MV-4-11 (cell line): ENCODE measurements around the gene PRKN.

Experiments
- DNase-seq: peaks from one replicate; lab custom pipeline; 2025; lab: John Stamatoyannopoulos, UW

Gene PRKN

GRCh38 chr6:162674452-162674851 lies 53.1 kb downstream of the PRKN start:
- DNase-seq, result no peak

GRCh38 chr6:162671580-162672165 lies 55.9 kb downstream of the PRKN start:
- no peak for DNase-seq

- DNase-seq, result no peak
Observed at GRCh38 chr6:162670345-162670744, 57.2 kb downstream of the PRKN start.

GRCh38 chr6:162666246-162666645 lies 61.3 kb downstream of the PRKN start:
- DNase-seq, result no peak

- DNase-seq, result no peak
Observed at GRCh38 chr6:162653808-162654207, 73.8 kb downstream of the PRKN start.

GRCh38 chr6:162651505-162651904 lies 76.1 kb downstream of the PRKN start:
- no peak for DNase-seq

- DNase-seq, result no peak
Observed at GRCh38 chr6:162649271-162649670, 78.3 kb downstream of the PRKN start.

- no peak for DNase-seq
Observed at GRCh38 chr6:162644153-162644552, 83.4 kb downstream of the PRKN start.

GRCh38 chr6:162640756-162641155 lies 86.8 kb downstream of the PRKN start:
- DNase-seq, result no peak

- DNase-seq, result no peak
Observed at GRCh38 chr6:162639951-162640350, 87.6 kb downstream of the PRKN start.

GRCh38 chr6:162638931-162639574 lies 88.5 kb downstream of the PRKN start:
- no peak for DNase-seq

- DNase-seq, result no peak
Observed at GRCh38 chr6:162637317-162637716, 90.2 kb downstream of the PRKN start.

- no peak for DNase-seq
Observed at GRCh38 chr6:162636167-162636566, 91.4 kb downstream of the PRKN start.

- no peak for DNase-seq
Observed at GRCh38 chr6:162631546-162631945, 96.0 kb downstream of the PRKN start.

- no peak for DNase-seq
Observed at GRCh38 chr6:162630069-162630468, 97.5 kb downstream of the PRKN start.

- DNase-seq, result no peak
Observed at GRCh38 chr6:162627825-162628224, 99.7 kb downstream of the PRKN start.

- no peak for DNase-seq
Observed at GRCh38 chr6:162627362-162627761, 100.2 kb downstream of the PRKN start.

GRCh38 chr6:162626869-162627268 lies 100.7 kb downstream of the PRKN start:
- no peak for DNase-seq

- DNase-seq, result no peak
Observed at GRCh38 chr6:162625846-162626540, 101.6 kb downstream of the PRKN start.

GRCh38 chr6:162622572-162622971 lies 105.0 kb downstream of the PRKN start:
- DNase-seq, result no peak

- DNase-seq, result no peak
Observed at GRCh38 chr6:162621246-162621645, 106.3 kb downstream of the PRKN start.

GRCh38 chr6:162620073-162620472 lies 107.5 kb downstream of the PRKN start:
- no peak for DNase-seq

GRCh38 chr6:162618448-162619002 lies 109.0 kb downstream of the PRKN start:
- no peak for DNase-seq
